HG02623 (cell line): ENCODE data around the gene PPP3CA.
"Not testable (repeated sequence)": the region's sequence is repeated elsewhere in the genome, so short reads cannot be mapped to it uniquely, and the experiment has no call there.

ENCODE experiments used
- ATAC-seq: cut with Tn5 transposase; IDR thresholded peaks from one replicate; pipeline ENCODE4 v1.9.1; 2021; ENCODE audit warnings: moderate library complexity; ENCODE audit not compliant: unreplicated experiment

Gene PPP3CA

DNA sequence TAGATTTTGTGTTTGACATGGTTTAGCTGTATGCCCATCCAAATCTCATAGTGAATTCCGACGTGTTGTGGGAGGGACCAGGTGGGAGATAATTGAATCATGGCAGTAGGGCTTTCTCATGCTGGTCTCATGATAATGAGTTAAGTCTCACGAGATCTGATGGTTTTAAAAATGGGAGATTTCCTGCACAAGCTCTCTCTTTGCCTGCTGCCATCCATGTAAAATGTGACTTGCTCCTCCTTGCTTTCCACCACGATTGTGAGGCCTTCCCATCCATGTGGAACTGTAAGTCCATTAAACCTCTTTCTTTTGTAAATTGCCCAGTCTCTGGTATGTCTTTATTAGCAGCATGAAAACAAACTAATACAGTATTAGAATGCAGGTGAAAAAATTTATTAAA, 164.6 kb downstream of the PPP3CA start:
- ATAC-seq: not testable (repeated sequence)

GRCh38 chr4:101178731-101179130, 168.6 kb downstream of the PPP3CA start:
- ATAC-seq: no peak

- ATAC-seq: no peak
Measured at GRCh38 chr4:101177154-101177553, 170.2 kb downstream of the PPP3CA start.

DNA sequence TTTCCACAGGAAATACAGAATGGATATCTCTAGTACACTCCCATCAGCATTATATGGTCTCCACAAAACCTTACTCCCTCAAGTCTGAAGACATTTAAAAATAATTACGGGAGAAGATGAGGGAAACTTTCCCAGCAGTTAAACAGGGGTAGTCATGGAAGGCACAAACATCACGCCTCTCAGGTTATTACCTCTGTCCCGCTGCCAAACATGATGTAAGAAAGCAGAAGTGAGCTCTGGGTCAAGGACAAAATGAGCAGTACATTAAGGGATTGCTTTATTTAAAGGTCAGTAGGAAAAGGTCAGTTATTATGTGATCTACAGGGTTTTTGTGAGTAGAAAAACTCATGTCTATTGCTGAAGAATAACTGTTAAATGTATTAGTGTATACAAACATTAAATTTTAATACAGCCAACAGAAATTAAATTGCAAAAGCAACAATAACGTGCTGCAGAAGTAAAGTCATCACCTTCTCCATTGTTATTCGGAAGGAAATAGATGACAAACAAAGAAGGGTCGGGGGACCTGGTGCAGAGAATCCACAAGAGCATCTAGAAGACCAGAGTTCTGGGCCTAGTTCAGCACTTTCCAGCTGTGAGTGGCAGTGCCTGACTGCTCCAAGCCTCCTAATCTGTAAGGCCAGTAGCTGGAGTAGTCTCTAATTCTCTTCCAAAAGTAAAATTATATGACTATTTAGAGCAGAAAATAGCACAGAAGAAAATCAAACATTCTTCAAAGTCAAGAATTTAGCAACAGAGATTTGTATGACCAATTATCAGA, 171.2 kb downstream of the PPP3CA start:
- no peak for ATAC-seq

- ATAC-seq: no peak
Measured at GRCh38 chr4:101174679-101175345, 172.5 kb downstream of the PPP3CA start.

DNA sequence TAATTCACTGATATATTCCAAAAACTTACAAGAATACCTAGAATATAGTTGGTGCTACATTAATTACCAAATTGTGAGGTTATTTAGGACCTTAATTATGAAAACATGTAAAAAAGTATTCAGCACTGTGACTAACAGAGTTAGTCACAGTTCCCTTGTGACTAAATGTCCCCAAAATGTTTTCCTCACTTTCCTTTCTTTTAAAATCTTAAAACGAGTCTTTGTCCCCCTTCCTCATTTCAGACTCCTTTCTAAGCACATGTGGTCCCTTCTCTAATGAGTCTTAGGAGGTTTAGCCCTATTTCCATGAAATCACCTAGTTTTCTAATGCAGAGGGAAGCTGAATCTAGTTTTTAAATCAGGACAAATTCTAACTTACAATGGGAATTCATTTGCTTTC, 175.0 kb downstream of the PPP3CA start:
- ATAC-seq: no peak

- ATAC-seq: no peak
Measured at GRCh38 chr4:101171747-101172146, 175.6 kb downstream of the PPP3CA start.

- peak; percentile 99 for ATAC-seq
Measured at GRCh38 chr4:101169044-101170014, 178.0 kb downstream of the PPP3CA start.

- ATAC-seq: no peak
Measured at GRCh38 chr4:101163936-101164335, 183.4 kb downstream of the PPP3CA start.

GRCh38 chr4:101162990-101163380, 184.3 kb downstream of the PPP3CA start:
- ATAC-seq: no peak

- no peak for ATAC-seq
Measured at GRCh38 chr4:101160792-101161592, 186.3 kb downstream of the PPP3CA start.

- no peak for ATAC-seq
Measured at GRCh38 chr4:101158507-101158906, 188.8 kb downstream of the PPP3CA start.

DNA sequence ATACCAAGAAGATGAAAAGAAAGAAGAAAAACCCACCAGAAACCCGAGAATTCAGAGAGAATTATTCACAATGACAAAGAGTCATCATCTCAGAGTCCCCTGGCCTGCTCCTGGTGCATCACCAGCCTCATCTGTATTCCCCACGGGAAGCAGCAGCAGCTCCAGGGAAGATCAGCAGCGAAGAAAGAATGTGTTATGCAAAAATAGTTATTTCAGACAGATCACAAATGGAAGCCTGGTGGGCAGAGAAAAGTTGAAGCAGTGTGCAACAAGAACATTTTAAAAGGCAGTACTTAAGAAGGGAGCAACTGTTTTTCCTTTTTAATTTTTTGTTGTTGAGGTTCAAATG, 189.2 kb downstream of the PPP3CA start:
- no peak for ATAC-seq

DNA sequence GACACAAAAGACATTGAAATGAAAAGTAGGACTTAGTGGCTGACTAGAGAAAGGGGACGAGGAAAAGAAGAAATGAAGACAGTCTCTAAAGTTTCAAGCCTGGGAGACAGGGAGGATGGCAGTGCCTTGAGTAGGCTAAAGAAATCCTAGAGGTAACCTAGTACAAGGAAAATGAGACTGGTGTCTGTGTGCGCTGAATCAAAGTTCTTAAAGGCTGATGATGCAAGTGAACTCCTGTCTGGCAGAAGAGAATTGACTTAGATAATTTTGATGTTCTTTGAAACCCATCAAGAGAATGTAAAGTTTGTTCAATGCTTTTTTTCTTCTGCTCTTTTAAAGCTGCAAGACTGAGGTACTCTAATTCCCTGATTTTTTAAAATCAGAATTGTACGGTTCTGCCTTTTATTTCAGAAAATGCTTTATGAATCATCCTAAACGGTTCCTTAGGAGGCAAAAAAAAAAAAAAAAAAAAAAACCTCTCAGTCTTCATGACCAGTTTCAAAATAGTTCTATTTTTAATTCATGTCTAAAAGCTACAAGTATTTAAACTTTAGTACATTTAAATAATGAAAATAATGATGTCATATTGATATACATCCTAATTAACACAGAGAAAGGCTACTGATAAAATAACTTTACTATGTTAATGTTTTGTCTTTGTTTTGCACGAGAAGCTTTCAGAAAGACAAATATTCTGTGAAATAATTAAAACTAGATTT, 189.8 kb downstream of the PPP3CA start:
- ATAC-seq: no peak

DNA sequence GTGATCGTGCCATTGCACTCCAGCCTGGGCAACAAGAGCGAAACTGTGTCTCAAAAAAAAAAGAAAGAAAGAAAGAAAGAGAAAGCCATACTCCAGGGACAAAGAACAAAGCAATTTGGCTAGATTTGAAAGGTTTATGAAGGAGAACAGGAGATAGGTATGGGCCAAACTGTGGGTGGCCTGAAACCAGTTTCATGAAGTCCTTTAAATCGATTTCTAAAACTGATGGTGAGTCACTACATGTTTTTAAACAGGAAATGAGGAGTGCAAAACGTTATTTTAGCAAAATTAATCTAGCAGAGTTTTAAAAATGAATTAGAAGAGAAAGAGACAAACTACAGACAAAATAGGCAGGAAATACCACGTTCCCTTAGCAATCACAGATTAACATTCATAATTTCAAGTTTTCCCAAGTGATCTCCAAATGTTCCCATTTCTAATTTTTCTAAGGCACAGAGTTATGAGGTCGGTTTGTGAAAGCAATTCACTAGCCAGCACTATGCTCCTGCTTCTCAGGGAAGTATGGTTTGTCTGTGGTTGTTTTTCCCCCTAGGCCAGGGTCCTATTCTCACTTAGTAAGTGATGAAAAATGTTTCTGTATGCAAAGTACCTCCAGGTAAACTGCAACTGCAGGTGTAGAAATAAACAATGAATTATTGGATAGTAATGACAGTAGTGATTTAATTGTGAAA, 190.6 kb downstream of the PPP3CA start:
- ATAC-seq: no peak

GRCh38 chr4:101155945-101156344, 191.4 kb downstream of the PPP3CA start:
- no peak for ATAC-seq

DNA sequence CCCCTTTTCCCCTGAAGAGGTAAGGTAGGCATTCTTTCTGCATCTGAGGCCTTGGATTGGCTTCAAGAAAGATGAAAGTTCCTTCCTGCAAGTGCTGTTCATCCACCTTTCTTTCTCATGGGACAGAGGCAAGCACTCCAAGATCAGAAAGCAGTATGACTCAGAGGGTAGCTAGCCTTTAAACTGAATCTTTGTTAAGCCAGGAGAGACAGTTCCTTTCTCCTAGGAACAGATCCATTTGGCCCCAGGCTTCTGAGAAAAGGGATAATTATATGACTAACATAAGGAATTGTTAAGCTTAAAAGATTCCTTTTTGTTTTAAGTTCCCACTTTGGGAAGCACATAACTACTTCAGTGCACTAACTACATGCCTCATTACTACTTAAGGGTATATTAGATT, 192.0 kb downstream of the PPP3CA start:
- ATAC-seq: no peak

- no peak for ATAC-seq
Measured at GRCh38 chr4:101153653-101154052, 193.7 kb downstream of the PPP3CA start.

DNA sequence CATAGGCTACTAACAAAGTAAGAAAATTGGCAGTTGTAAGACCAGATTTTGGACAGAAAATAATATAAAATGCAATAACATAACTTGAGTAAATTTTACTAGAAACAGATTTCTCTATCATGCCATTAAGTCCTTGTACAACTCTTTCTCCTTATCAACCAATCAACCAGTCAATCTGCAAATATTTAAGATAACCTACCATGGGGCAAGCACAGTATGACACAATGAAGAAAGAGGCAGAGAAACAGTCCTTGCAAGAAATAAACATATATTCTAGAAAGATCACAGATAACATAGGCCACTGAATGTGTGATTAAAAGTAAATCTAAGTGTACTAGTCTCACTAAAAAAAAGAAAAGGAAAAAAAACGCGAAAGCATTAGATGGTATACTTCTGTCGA, 194.8 kb downstream of the PPP3CA start:
- no peak for ATAC-seq
